Uterus (tissue), 4 donors: Measurements from ENCODE around the gene CTCF. TPM values are rescaled to one million over a fixed set of nuclear protein-coding genes. Genes with fewer than 3 reads are reported as not detected.

Experiments used
- DNase-seq, 2 donors: peaks; one replicate each; pipeline ENCODE4 v3.0.0-alpha.2; 2019 to 2020
- H3K27ac ChIP-seq, 2 donors: fragments of 200-600 bp; sonication (generic); 1 replicate in 1 of 2; 2 replicates in 1 of 2; pipeline ENCODE4 v1.5.1; 2016 to 2018
- H3K27me3 ChIP-seq, 2 donors: fragments of 200-600 bp; sonication (generic); one replicate each; pipeline ENCODE4 v1.5.1; 2018 to 2019; ENCODE audit warnings: control low read depth in 1 of 2
- H3K36me3 ChIP-seq, 2 donors: fragments of 200-600 bp; sonication (generic); one replicate each; pipeline ENCODE4 v1.5.1; 2019; ENCODE audit warnings: control low read depth in 1 of 2
- H3K4me1 ChIP-seq, 2 donors: fragments of 200-600 bp; sonication (generic); one replicate each; pipeline ENCODE4 v1.5.1; 2018 to 2019; ENCODE audit warnings: control low read depth in 1 of 2
- H3K4me3 ChIP-seq, 2 donors: fragments of 200-600 bp; sonication (generic); 1 replicate in 1 of 2; 2 replicates in 1 of 2; pipeline ENCODE4 v1.5.1; 2018 to 2019; ENCODE audit warnings: mild to moderate bottlenecking in 1 of 2
- H3K9me3 ChIP-seq, 2 donors: fragments of 200-600 bp; sonication (generic); one replicate each; pipeline ENCODE4 v1.5.1; 2019; ENCODE audit warnings: control low read depth in 1 of 2
- POLR2A ChIP-seq, 2 donors: fragments of 450-650 bp; IDR thresholded peaks; one replicate each; pipeline ENCODE4 v1.6.1; 2016; ENCODE audit warnings: antibody characterized with exemption in 2 of 2, mild to moderate bottlenecking in 1 of 2, moderate library complexity in 1 of 2
- intact Hi-C: fragments of 100-400 bp; cut with DNase I; formaldehyde crosslinking; loops from one replicate; pipeline ENCODE4 v1.15.1; 2023; ENCODE audit warnings: low total_unique reads
- total RNA-seq, 4 donors: library from RNA; depleted of rRNA in 3 of 4; stranded (reverse); fragments of >200 nt in 3 of 4; gene quantifications; one replicate each; pipeline versions ENCODE4 v1.1.0 to v1.2.4, GENCODE V29; 2014 to 2023
- TF ChIP-seq, protein P1 (sequence below), 4 experiments: fragments of 200-600 bp in 2 of 4; fragments of 450-650 bp in 2 of 4; sonication (generic) in 2 of 4; IDR thresholded peaks; one replicate each; pipeline ENCODE4 v1.5.1; 2016 to 2019; ENCODE audit warnings: antibody characterized with exemption in 4 of 4, mild to moderate bottlenecking in 2 of 4, moderate library complexity in 1 of 4
- donor health status: DM: yes; HTN: yes; CAD: no.

Gene CTCF
- total RNA-seq, 4 donors from 2014 or later = 24.8 to 54.1 (median 43.7) TPM

- no peak for DNase-seq
- H3K9me3 ChIP-seq = no peaks in the 10 kb centered on the region
- H3K27ac ChIP-seq = no peak overlapping the region
- no peaks in the 10 kb centered on the region for H3K36me3 ChIP-seq
- no peak overlapping the region for H3K4me3 ChIP-seq
- H3K27me3 ChIP-seq = no peaks in the 10 kb centered on the region
- peaks cover 0 to 2% of the 10 kb centered on the region in 2 donors for H3K4me1 ChIP-seq
- TF ChIP-seq POLR2A (IDR thresholded peaks at IDR 0.05) = no peak
- TF ChIP-seq, protein P1, sequence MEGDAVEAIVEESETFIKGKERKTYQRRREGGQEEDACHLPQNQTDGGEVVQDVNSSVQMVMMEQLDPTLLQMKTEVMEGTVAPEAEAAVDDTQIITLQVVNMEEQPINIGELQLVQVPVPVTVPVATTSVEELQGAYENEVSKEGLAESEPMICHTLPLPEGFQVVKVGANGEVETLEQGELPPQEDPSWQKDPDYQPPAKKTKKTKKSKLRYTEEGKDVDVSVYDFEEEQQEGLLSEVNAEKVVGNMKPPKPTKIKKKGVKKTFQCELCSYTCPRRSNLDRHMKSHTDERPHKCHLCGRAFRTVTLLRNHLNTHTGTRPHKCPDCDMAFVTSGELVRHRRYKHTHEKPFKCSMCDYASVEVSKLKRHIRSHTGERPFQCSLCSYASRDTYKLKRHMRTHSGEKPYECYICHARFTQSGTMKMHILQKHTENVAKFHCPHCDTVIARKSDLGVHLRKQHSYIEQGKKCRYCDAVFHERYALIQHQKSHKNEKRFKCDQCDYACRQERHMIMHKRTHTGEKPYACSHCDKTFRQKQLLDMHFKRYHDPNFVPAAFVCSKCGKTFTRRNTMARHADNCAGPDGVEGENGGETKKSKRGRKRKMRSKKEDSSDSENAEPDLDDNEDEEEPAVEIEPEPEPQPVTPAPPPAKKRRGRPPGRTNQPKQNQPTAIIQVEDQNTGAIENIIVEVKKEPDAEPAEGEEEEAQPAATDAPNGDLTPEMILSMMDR (IDR thresholded peaks at IDR 0.05) = no peak
- intact Hi-C loops = no loop called here
These were observed 43.3 kb downstream of the CTCF start for GRCh38 chr16:67605641-67606040.

GRCh38 chr16:67606632-67607031 is 44.3 kb downstream of the CTCF start:
- intact Hi-C loops = no loop called here
- TF ChIP-seq, protein P1 (IDR thresholded peaks at IDR 0.05) = no peak
- no peak for TF ChIP-seq POLR2A (IDR thresholded peaks at IDR 0.05)
- no peak overlapping the region for H3K4me3 ChIP-seq
- no peak for DNase-seq
- H3K4me1 ChIP-seq = no peaks in the 10 kb centered on the region
- no peaks in the 10 kb centered on the region for H3K9me3 ChIP-seq
- H3K27ac ChIP-seq = no peak overlapping the region
- H3K27me3 ChIP-seq = no peaks in the 10 kb centered on the region
- H3K36me3 ChIP-seq = no peaks in the 10 kb centered on the region

DNA sequence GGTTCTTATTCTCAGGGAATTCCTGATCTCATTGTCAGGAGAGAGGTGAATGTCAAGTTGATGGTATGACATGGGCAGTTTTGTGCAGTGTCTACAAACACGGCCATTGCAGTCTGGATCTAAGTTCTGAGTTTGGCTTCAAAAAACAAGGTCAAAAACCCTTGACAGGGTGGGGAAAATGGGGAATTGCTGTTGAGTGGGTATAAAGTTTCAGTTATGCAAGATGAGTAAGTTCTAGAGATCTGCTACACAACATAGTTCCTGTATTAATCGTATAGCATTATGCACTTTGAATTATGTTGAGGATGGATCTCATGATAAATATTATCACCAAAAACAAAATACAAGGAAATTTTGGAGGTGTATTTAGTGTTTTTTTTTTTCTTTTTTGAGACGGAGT is 46.0 kb downstream of the CTCF start:
- DNase-seq = no peak
- H3K27ac ChIP-seq = no peak overlapping the region
- H3K36me3 ChIP-seq = no peaks in the 10 kb centered on the region
- H3K4me1 ChIP-seq = no peaks in the 10 kb centered on the region
- H3K4me3 ChIP-seq = no peak overlapping the region
- no peaks in the 10 kb centered on the region for H3K27me3 ChIP-seq
- TF ChIP-seq, protein P1 (IDR thresholded peaks at IDR 0.05) = no peak
- no peak for TF ChIP-seq POLR2A (IDR thresholded peaks at IDR 0.05)
- no peaks in the 10 kb centered on the region for H3K9me3 ChIP-seq
- intact Hi-C loops = no loop called here

GRCh38 chr16:67613808-67614207 is 51.5 kb downstream of the CTCF start:
- no peak for TF ChIP-seq POLR2A (IDR thresholded peaks at IDR 0.05)
- TF ChIP-seq, protein P1 (IDR thresholded peaks at IDR 0.05) = no peak
- no peak for DNase-seq
- no peaks in the 10 kb centered on the region for H3K4me1 ChIP-seq
- no peaks in the 10 kb centered on the region for H3K27me3 ChIP-seq
- intact Hi-C loops = no loop called here
- H3K4me3 ChIP-seq = no peak overlapping the region
- no peaks in the 10 kb centered on the region for H3K36me3 ChIP-seq
- H3K9me3 ChIP-seq = no peaks in the 10 kb centered on the region
- no peak overlapping the region for H3K27ac ChIP-seq

DNA sequence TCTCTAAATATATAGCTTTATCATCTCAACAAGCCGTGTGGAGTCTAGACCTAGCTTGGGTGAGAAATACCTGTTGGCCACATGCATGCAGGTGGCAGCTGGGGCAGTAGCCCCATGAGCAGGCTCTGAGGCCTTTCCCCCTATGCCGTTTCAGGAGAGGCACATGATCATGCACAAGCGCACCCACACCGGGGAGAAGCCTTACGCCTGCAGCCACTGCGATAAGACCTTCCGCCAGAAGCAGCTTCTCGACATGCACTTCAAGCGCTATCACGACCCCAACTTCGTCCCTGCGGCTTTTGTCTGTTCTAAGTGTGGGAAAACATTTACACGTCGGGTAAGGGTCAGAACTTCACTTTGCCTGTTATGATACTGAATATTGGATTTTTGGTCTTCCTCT is 65.9 kb downstream of the CTCF start:
- TF ChIP-seq, protein P1 (IDR thresholded peaks at IDR 0.05) = no peak
- no peak for TF ChIP-seq POLR2A (IDR thresholded peaks at IDR 0.05)
- no peak for DNase-seq
- H3K36me3 ChIP-seq = no peaks in the 10 kb centered on the region
- no peaks in the 10 kb centered on the region for H3K9me3 ChIP-seq
- no peaks in the 10 kb centered on the region for H3K27me3 ChIP-seq
- H3K27ac ChIP-seq = no peak overlapping the region
- intact Hi-C loops = no loop called here
- no peak overlapping the region for H3K4me3 ChIP-seq
- H3K4me1 ChIP-seq = no peaks in the 10 kb centered on the region
